Right lobe of liver (tissue), 6 donors: ENCODE data around the gene PSMA3. TPM values are rescaled to one million over a fixed set of nuclear protein-coding genes. Genes with fewer than 3 reads are reported as not detected.
A peak's percentile ranks its signal among the peaks of the same experiment; 100 is the strongest.

ENCODE experiments used
- ATAC-seq, 4 donors: fragments of 200-7000 bp; cut with Tn5 transposase; one replicate each; pipeline ENCODE4 v1.9.1; 2020; ENCODE audit warnings: mild to moderate bottlenecking in 4 of 4, moderate library complexity in 4 of 4
- DNase-seq, 3 donors: peaks; one replicate each; pipeline ENCODE4 v3.0.0-alpha.2; 2020
- H3K27ac ChIP-seq, 3 donors: fragments of 200-600 bp; one replicate each; pipeline ENCODE4 v1.8.0; 2022
- H3K27me3 ChIP-seq, 2 donors: fragments of 200-600 bp; one replicate each; pipeline ENCODE4 v1.8.0; 2022
- H3K36me3 ChIP-seq, 4 donors: fragments of 200-600 bp; sonication (generic) in 1 of 4; one replicate each; pipeline versions ENCODE4 v1.5.1 to v1.8.0; 2017 to 2022; ENCODE audit warnings: control low read depth in 1 of 4
- H3K4me1 ChIP-seq, 4 donors: fragments of 200-600 bp; sonication (generic) in 1 of 4; one replicate each; pipeline versions ENCODE4 v1.5.1 to v1.8.0; 2017 to 2022; ENCODE audit warnings: control low read depth in 1 of 4
- H3K4me3 ChIP-seq, 3 donors: fragments of 200-600 bp; one replicate each; pipeline ENCODE4 v1.8.0; 2022
- H3K9me3 ChIP-seq, 4 donors: fragments of 200-600 bp; sonication (generic) in 1 of 4; one replicate each; pipeline versions ENCODE4 v1.5.1 to v1.8.0; 2017 to 2022; ENCODE audit warnings: control low read depth in 1 of 4
- POLR2A ChIP-seq: fragments of 450-650 bp; IDR thresholded peaks from one replicate; pipeline ENCODE4 v1.6.1; 2017; ENCODE audit warnings: antibody characterized with exemption, mild to moderate bottlenecking
- WGBS: methylation state at CpG from one replicate; pipeline ENCODE4 v1.1.6; 2018; ENCODE audit warnings: low coverage, low lambda C conversion rate; ENCODE audit not compliant: insufficient coverage; ENCODE audit errors: missing lambda C conversion rate; 5-methylcytosine and 5-hydroxymethylcytosine counted together
- intact Hi-C, 2 donors: fragments of 100-400 bp; cut with DNase I; formaldehyde crosslinking; loops; one replicate each; pipeline versions ENCODE4 v1.11.2 to v1.14.1; 2022
- total RNA-seq, 6 experiments: library from RNA; depleted of rRNA in 2 of 6; stranded (reverse); fragments of >200 nt in 2 of 6; fragmentation: NEBNext Ultra II Directional in 3 of 6; extraction: Animal tissue kit (Norgen Biotek cat#: 25700) in 3 of 6; gene quantifications; one replicate each; pipeline versions ENCODE4 v1.1.0 to v1.2.4, GENCODE V29; 2016 to 2023
- TF ChIP-seq, protein P1 (sequence below), 4 donors: fragments of 200-600 bp in 3 of 4; fragments of 450-650 bp in 1 of 4; IDR thresholded peaks; one replicate each; pipeline versions ENCODE4 v1.5.1 to v1.8.0; 2016 to 2022; ENCODE audit warnings: antibody characterized with exemption in 4 of 4, mild to moderate bottlenecking in 2 of 4
- donor health status: DM: no; HTN: yes; CAD: no.
- donor health status: DM: no; HTN: no; CAD: no.
- donor health status: DM: no; HTN: no; CAD: no.
- donor health status: DM: no; HTN: yes; CAD: no.
- donor health status: DM: no; HTN: yes; CAD: no.

PSMA3 gene
- total RNA-seq, 6 experiments from 2014 or later: 100 to 132 (median 120) TPM

GRCh38 chr14:58281969-58282368 is 37.3 kb downstream of the PSMA3 start:
- DNase-seq (no peak), ATAC-seq (peak; percentile 26 to 66 (median 54))
- peaks cover 0 to 56% (median 25%) of the 10 kb centered on the region in 4 donors for H3K4me1 ChIP-seq
- intact Hi-C loops: no loop called here
- peaks cover 0 to 31% (median 2%) of the 10 kb centered on the region in 4 donors for H3K36me3 ChIP-seq
- no peak overlapping the region for H3K4me3 ChIP-seq
- no peaks in the 10 kb centered on the region for H3K27me3 ChIP-seq
- WGBS: 29% methylated on average over 3 of the region's 3 CpGs
- H3K9me3 ChIP-seq: no peaks in the 10 kb centered on the region
- H3K27ac ChIP-seq: peak overlapping the region; percentile 73 to 76 (median 76)
- TF ChIP-seq POLR2A: no peak
- TF ChIP-seq, protein P1, sequence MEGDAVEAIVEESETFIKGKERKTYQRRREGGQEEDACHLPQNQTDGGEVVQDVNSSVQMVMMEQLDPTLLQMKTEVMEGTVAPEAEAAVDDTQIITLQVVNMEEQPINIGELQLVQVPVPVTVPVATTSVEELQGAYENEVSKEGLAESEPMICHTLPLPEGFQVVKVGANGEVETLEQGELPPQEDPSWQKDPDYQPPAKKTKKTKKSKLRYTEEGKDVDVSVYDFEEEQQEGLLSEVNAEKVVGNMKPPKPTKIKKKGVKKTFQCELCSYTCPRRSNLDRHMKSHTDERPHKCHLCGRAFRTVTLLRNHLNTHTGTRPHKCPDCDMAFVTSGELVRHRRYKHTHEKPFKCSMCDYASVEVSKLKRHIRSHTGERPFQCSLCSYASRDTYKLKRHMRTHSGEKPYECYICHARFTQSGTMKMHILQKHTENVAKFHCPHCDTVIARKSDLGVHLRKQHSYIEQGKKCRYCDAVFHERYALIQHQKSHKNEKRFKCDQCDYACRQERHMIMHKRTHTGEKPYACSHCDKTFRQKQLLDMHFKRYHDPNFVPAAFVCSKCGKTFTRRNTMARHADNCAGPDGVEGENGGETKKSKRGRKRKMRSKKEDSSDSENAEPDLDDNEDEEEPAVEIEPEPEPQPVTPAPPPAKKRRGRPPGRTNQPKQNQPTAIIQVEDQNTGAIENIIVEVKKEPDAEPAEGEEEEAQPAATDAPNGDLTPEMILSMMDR (IDR thresholded peaks at IDR 0.05): no peak

- Histone ChIP-seq H3K36me3 (peaks cover 0 to 24% (median 2%) of the 10 kb centered on the region in 4 donors), H3K9me3 (no peaks in the 10 kb centered on the region), H3K4me3 (no peak overlapping the region), H3K27ac (peak overlapping the region; percentile 73 to 76 (median 76)), H3K4me1 (peaks cover 0 to 63% (median 30%) of the 10 kb centered on the region in 4 donors), H3K27me3 (no peaks in the 10 kb centered on the region)
- DNase-seq (no peak), ATAC-seq (no peak)
- 26% methylated on average over 4 of the region's 4 CpGs for WGBS
- intact Hi-C loops: no loop called here
- TF ChIP-seq, protein P1 (IDR thresholded peaks at IDR 0.05): no peak
- no peak for TF ChIP-seq POLR2A
These were observed 38.4 kb downstream of the PSMA3 start for GRCh38 chr14:58282925-58283593.

DNA sequence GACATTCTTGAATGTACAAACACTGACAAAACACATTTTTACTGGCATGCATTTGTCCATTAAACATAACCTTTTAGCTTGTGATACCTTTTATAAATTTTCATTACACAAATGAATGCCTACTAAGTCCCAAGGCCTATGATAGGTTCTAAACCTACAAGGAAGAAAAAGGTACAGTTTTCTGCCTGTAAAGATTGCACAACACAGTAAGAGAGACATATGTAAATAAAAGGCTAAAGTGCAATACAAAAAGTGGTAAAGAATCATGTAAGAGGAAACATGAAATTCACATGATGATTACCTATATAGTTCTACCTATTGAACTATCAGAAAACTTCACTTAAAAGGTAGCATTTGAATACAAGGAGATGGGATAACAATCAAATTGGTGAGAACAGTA is 39.1 kb downstream of the PSMA3 start:
- ATAC-seq (peak in 2 of 4 donors; percentile 8 to 17), DNase-seq (no peak)
- Histone ChIP-seq H3K27ac (peak overlapping the region; percentile 73 to 76 (median 76)), H3K36me3 (peaks cover 0 to 29% (median 2%) of the 10 kb centered on the region in 4 donors), H3K9me3 (no peaks in the 10 kb centered on the region), H3K4me3 (no peak overlapping the region), H3K4me1 (peaks cover 0 to 69% (median 31%) of the 10 kb centered on the region in 4 donors), H3K27me3 (no peaks in the 10 kb centered on the region)
- no peak for TF ChIP-seq POLR2A
- TF ChIP-seq, protein P1 (IDR thresholded peaks at IDR 0.05): no peak
- intact Hi-C loops: no loop called here

GRCh38 chr14:58285132-58285531 is 40.5 kb downstream of the PSMA3 start:
- intact Hi-C loops: no loop called here
- WGBS: 66% methylated on average over 3 of the region's 4 CpGs
- H3K36me3 ChIP-seq: peaks cover 0 to 30% (median 6%) of the 10 kb centered on the region in 4 donors
- TF ChIP-seq POLR2A: no peak
- TF ChIP-seq, protein P1 (IDR thresholded peaks at IDR 0.05): no peak
- H3K4me3 ChIP-seq: no peak overlapping the region
- no peak overlapping the region for H3K27ac ChIP-seq
- ATAC-seq (no peak), DNase-seq (no peak)
- H3K9me3 ChIP-seq: no peaks in the 10 kb centered on the region
- no peaks in the 10 kb centered on the region for H3K27me3 ChIP-seq
- H3K4me1 ChIP-seq: peaks cover 0 to 82% (median 38%) of the 10 kb centered on the region in 4 donors
